HCT116 (cell line): ENCODE results near the gene CREBBP.

Experiments
- ATF3 ChIP-seq: IDR thresholded peaks from 2 replicates; pipeline ENCODE4 v1.6.1; 2012
- CTCF ChIP-seq, 3 experiments: fragments of 200-600 bp in 1 of 3; sonication (generic) in 1 of 3; IDR thresholded peaks in 2 of 3; conservative IDR thresholded peaks in 1 of 3; 2 replicates each; pipeline ENCODE4 v1.5.1; 2012 to 2017; ENCODE audit warnings: low read depth in 2 of 3, low read length in 2 of 3, antibody characterized with exemption in 1 of 3, borderline replicate concordance in 1 of 3, control low read depth in 1 of 3, mild to moderate bottlenecking in 1 of 3, mixed read lengths in 1 of 3, mixed run types in 1 of 3, moderate library complexity in 1 of 3; ENCODE audit not compliant: insufficient read depth in 1 of 3
- POLR2A ChIP-seq: IDR thresholded peaks from 2 replicates; pipeline ENCODE4 v1.7.0; 2011; ENCODE audit warnings: borderline replicate concordance; ENCODE audit not compliant: insufficient read depth, insufficient read length; ENCODE audit errors: extremely low read depth
- POLR2AphosphoS5 ChIP-seq: IDR thresholded peaks from 2 replicates; pipeline ENCODE4 v1.6.1; 2011; ENCODE audit warnings: mild to moderate bottlenecking, low read depth, low read length, moderate library complexity

GRCh38 chr16:3690980-3691720 lies 189.4 kb downstream of the CREBBP start:
- TF ChIP-seq CTCF (IDR thresholded peaks at IDR 0.05 in 2 of 3, conservative IDR thresholded peaks at IDR 0.05 in 1 of 3; ENCODE audit: borderline replicate concordance in 1 of 3, insufficient read depth in 1 of 3, low read depth in 2 of 3, low read length in 2 of 3), result 0 out of 6 replicates have a peak, but pooled peaks of 1 of the 3 experiments have one; percentile 15
- TF ChIP-seq ATF3, result no peak
- no peak for TF ChIP-seq POLR2AphosphoS5
- no peak for TF ChIP-seq POLR2A
